NCI-H774 (cell line): ENCODE results near the gene TIMP2.
"Not testable (repeated sequence)": the region's sequence is repeated elsewhere in the genome, so short reads cannot be mapped to it uniquely, and the experiment has no call there.

Source experiments
- DNase-seq: peaks from one replicate; lab custom pipeline; 2025; lab: John Stamatoyannopoulos, UW

TIMP2 gene, protein sequence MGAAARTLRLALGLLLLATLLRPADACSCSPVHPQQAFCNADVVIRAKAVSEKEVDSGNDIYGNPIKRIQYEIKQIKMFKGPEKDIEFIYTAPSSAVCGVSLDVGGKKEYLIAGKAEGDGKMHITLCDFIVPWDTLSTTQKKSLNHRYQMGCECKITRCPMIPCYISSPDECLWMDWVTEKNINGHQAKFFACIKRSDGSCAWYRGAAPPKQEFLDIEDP

DNA sequence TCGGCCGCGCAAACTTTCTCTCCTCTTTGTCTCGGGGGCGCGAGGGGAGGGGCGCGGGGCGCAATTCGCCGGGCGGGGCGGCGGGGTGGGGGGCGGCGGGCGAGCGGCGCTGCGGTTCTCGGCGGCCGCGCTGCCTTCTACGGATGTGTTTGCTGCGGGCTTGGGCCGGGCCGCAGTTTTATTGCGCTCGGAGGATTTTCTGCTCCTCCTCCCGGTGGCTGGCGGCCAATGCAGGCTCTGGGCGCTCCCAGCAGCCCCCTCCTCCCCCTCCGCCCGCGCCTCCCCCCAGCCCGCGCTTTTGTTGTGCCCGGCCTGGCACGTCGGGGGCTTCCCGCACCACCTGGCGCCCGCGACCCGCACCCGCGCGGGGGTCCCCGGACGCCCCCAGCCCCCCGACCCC lies at the start of gene TIMP2:
TIMP2 (minus strand) TSS at position 154 of the 400 bp plus-strand sequence. CDS start 299 bp downstream, outside the sequence.
- peak; percentile 83 for DNase-seq

DNA sequence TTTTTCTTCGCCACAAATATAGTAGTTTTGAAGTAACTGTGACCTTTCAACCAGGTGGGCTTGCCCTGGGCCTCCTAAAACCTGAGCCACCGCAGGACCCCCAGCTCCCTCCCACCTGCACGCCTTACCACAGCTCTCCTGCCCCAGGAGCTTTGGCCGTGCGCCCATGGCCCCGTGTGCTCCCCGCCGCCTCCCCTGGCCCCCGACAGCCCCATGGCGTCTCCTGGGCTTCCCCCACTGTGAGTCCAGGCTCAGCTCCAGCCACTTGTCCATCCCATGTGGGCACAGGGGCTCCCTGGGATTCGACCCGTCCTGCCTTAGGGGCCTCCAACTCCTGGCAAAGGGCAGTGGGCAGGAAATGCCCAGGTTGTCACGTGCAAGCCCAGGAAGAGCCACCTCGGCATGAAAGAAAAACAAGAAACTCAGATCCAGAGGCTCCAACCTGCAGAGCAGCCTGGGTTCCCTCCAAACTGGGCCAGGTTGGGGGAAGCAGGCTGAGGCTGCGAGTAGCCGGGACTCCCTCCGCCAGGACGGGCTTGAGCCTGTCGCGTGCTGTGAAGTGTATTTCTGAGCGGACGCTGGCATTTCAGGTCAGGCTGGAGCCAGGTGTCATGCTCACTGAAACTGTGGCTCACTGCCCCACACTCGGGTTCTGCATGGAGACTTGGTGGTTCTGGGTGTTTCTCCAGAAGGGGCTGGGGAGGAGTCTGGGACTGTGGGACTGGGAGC lies 48.8 kb upstream of the TIMP2 start:
- DNase-seq, result no peak

DNA sequence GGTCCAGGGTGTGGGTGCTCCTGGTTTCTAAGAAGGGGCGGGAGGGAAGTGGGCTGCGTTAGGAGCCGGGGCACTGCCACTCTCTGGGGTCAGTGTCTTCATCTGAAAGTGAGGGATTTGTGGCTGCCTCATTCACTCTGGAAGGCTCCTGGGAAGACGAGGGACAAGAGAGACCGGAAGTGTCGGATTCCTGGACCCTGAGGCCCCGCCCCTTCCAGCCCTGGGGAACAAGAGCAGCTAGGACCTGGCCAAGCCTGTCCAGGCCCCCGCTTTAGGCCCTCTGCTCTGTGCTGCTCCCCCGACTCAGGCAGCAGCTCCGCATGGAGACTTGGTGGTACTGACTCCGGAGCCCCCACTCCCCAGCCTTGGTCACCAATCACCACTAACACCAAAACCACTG lies 48.0 kb upstream of the TIMP2 start:
- no peak for DNase-seq

DNA sequence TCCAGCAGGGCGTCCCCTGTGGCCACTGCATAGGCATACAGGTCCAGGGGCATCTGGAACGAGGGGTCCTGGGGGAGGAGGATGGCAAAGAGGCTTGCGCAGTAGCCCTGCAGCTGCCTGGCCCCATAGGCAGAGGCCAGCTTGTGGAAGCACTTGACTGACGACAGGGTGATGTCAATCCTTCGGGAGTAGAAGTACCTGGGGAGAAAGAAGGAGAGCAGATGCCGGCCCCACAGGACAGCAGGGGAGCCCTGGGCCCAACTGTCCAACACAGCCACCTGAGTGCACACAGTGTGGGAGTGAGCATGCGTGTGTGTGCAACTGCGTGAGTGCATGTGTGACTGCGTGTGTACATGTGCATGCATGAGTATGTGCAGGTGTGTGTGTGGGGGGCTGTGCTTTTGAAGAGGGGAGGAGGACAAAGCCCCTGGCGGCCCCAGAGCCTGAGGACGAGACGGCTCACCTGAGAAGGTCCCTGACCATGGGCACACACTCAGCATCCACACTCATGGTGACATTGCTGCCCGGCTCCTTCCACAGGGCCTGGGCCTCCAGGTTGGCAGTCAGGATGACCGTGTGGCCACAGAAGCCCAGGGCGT lies 47.4 kb upstream of the TIMP2 start:
- no peak for DNase-seq

DNA sequence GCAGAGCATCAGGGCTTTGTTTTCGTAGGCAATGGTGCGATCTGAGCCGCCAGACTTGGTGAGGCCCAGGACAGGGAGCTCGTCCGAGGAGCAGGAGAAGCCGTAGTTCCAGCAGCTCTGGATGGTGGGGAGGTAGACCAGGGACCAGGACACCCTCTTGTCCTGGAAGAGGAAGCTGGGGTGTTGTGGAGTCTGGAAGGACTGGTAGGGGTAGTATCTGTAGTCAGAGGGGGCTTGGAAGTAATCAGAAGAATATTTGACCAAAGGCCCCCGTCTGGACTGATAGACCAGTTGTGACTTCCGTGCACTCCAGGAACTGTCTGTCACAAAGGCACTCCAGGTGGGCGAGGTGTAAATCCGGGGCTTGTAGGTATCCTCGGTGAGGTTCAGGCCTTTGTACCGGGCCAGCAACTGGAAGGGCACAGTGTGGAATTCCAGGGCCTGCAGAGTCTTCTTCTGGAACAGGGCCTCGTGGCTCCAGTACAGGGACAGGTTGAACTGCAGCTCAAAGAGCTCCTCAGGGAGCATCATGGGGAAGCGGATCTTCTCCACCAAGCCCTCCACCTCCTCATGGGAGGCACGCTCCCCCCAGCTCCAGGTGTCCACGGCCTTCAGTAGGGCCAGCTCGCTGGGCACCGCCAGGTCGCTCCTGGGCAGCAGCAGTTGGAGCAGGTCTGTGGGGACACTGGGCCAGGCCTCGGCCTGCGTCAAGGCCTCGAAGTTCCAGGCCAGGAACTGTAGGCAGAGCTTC lies 46.7 kb upstream of the TIMP2 start:
- no peak for DNase-seq

DNA sequence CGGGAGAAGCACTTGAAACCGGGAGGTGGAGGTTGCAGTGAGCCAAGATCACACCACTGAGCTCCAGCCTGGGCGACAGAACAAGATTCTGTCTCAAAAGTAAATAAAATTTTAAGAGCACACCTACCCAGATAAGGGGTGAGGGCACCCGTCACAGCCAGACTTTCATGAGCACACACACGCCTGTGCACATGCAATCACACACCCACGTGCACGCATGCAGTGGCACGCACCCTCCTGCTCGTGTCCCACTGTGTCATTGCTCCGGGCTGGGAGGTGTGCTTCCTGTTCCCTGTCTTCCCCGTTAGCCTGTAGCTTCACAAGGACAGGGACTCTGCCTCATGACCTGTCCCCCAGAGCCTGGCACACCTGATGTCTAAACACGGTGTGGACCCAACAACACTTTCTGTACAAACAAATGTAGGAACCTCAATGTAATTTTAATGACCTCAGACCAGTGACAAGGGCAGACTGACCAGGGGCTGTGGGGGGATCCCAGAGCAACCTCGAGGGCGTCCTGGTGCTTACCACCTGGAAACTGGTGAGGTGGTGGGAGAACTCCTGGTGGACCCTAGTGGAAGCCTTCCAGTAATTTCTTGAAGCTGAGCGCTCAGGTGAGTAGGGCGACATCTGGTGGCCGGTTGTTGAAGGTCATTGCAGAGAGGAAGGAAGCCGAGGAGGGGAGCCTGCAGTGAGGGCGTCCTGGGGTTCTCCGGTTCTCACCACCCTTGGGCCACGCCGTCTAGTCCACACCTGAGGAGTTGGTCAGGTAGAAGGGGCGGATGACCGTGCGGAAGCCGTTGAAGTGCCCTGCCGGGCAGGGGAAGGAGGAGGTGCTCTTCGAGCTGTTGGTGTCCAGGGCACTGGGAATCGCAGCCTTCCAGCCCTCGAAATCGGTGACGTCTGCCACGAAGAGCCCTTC lies 45.9 kb upstream of the TIMP2 start:
- peak; percentile 56 for DNase-seq

DNA sequence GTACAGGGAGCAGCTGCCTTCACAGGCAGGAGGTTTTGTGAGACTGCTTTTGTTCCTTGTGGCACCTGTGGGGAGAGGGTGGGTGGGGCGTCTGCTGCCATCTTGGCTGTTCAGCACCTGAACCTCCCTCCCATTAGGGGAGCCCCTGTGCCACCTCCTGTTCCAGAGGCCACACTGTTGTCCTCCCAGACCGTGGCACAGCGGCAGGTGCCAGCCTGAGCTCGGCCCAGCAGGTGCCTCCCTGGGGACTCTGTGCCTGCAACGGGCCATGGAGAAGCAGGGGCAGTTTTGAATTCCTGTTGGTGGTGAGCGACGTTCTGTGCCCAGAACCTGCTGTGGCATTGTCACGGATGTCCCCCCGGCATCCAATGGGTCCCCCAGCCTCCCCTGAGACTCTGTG lies 44.7 kb upstream of the TIMP2 start:
- DNase-seq, result no peak

DNA sequence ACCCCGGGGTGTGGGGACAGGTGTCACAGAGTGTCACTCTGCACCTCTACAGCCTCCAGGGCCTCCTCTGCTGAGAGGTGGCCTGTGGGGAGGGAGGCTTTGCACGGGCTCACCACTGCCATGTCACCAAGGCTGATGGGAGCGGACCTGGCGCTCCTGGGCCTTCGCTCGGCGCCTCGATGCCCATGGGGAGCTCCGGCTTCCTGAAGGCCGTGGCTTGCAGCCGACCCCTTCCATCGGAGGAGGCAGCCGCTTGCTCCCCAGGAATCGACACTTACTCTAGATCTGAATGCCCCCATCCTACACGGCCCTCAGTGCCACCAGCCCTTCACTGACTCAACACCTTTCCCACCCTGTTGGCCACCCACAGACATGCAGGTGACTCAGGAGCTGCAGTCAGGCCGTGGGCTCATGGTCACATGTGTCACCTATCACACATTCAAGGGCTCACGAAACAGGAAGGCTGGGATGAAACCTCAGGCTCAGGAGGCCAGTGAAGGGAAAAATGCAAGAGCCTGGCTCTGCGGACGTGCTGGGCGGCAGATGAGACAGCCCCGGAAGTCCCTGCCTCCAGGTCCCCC lies 42.7 kb upstream of the TIMP2 start:
- no peak for DNase-seq

DNA sequence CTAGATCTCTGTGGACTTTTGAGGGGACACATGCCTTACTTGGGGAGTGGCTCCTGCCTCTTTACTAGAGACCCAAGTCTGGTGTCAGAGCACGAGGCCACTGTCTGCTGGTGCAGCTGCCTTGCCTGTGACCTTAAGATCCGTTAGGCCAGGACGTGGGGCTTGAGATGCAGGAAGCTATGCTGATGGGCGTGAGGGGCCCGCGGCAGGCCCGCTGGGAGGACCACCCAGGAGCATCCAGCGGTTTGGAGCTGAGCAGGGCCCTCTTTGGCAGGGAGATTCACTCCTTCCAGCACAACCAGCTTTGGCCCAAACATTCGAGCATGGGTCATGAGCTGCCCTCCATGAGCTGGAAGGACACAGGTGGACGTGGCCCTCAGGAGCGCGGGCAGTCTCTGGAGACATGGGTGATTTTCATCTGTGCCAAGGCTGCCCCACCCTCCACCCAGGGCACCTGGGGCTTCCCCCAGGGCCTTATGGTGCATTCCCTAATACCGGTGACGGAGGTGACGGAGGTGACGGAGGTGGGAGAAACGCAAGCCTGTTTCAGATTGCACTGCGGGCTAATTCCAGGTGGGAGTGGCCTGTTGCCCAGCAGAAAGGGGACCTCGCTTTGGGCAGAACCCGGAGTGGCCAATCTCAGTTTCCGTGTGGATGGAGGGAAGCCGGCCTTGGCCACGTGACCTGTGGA lies 41.9 kb upstream of the TIMP2 start:
- no peak for DNase-seq

DNA sequence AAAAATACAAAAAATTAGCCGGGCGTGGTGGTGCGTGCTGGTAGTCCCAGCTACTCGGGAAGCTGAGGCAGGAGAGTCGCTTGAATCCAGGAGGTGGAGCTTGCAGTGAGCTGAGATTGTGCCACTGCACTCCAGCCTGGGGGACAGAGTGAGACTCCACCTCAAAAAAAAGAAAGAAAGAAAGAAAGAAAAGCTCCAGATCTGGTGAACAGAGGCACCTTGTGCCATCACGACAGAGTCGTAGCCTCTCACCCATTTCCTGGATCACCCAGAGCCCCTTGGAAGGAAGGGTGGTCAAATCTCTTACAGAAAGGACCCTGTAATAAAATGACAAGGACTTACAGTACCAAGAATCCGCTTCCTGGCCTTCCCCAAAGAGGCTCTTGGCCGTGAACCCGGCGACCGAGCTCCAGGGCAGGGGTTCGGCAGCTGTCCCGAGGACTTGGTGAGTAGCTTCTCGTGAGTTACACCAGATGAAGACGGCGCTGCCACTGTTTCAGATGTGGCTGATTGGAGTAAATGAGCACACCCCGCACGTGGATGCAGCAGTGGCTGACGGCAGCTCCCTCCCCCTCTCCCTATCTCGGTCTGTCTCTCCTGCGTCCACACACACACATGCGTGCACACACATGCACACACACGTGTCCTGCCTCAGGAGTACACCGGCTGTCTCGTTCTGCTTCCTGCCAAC lies 41.1 kb upstream of the TIMP2 start:
- DNase-seq, result no peak

DNA sequence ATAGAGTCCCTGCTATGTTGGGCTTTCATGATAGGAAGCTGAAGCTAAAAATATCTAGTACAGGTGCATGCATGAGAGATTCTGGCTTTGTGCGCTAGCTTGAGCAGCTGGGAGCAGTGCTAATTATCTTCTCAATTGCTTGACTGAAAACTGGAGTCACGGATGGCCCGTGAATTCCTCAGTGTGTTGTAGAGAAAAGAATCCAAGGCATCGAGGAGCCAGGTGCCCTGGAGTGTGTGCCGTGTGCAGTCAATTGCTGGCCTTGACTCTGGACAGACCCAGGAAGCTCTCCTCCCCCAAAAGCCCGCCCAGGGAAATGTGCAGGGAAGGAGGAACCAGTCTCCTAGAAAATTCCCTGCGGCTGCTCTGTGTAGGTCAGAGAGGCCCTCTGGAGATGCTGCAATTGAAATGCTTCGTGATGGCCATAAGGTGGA lies 40.3 kb upstream of the TIMP2 start:
- peak; percentile 71 for DNase-seq

DNA sequence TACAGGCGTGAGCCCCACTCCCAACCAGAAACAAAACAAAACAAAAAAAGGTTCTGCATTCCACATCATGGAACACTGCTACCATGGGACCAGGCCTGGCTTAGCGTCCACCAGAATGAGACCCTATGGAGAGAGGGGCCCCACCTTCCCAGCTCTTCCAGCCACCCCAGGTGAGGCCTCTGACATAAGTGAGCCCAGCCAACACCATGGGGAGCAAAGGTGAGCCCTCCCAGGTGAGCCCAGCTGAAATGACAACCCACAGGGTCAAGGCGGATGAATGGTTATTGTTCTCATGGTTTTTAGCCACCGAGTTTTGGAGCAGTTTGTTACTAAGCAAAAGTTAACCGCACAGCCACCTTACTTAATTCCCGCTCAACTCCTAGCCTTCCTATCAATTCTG lies 38.2 kb upstream of the TIMP2 start:
- DNase-seq, result no peak

DNA sequence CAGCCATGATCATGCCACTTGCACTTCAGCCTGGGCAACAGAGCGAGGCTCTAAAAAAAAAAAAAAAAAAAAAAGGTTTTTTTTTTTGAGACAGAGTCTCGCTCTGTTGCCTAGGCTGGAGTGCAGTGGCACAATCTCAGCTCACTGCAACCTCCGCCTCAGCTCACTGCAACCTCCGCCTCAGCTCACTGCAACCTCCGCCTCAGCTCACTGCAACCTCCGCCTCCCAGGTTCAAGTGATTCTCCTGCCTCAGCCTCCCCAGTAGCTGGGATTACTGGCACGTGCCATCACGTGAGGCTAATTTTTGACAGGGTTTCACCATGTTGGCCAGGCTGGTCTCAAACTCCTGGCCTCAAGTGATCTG lies 37.8 kb upstream of the TIMP2 start:
- DNase-seq, result not testable (repeated sequence)

DNA sequence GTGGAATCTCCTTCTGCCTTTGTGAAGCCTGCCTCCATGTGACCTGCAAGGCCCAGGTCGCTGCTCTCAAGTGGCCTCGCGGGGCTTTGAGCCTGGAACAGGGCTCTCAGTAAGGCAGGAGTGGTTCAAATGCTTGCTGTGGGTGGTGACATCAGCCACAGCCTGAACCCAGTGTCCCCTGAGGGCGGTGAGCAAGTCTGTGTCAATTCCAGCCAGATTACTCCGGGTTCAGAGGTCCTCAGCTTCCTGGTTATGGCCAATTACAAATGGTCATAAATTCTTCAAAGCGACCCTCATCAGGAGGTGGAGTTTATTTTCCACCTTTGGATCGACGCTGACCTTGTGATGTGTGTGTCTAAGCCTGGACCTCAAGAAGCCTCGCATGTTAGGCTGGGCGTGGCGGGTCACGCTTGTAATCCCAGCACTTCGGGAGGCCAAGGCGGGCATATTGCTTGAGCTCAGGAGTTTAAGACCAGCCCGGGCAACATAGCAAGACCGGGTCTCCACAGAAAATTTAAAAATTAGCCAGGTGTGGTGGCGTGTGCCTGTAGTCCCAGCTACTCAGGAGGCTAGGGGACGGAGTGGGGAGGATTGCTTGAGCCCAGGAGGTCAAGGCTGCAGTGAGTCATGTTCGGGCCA lies 37.3 kb upstream of the TIMP2 start:
- DNase-seq, result no peak

DNA sequence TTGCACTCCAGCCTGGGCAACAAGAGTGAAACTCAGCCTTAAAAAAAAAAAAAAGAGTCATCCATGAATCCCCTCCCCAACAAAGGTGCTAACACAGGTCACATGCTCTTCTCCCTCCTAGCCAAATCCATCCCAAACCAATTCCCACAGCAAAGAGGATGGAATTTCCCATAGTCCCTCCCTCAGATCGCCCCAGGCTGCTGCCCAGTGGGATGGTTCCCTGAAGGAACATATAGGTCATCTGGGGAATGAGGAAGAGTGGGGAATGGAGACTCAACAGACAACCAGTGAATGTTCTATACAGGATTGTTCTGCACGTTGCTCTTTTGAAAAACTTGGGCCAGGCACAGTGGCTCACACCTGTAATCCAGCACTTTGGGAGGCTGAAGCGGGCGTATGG lies 36.4 kb upstream of the TIMP2 start:
- no peak for DNase-seq

DNA sequence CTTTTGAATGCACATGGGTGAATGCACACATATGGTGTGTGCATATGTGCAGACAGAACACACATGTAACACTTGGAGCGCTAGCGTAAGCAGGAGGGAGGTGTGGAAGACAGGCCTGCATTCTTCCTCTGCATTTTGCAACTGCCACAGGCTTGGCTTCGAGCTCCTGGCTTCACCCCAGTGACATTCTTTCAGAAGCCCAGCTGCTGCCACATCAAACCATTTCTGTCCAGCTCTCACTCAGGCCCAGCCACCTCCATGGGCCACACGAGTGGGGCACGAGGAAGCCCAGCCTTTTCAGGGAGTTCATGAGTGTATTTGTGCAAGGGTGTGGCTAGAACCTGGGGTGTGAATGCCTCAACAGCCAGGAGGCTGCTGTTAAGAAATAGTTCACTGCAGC lies 35.7 kb upstream of the TIMP2 start:
- DNase-seq, result no peak

DNA sequence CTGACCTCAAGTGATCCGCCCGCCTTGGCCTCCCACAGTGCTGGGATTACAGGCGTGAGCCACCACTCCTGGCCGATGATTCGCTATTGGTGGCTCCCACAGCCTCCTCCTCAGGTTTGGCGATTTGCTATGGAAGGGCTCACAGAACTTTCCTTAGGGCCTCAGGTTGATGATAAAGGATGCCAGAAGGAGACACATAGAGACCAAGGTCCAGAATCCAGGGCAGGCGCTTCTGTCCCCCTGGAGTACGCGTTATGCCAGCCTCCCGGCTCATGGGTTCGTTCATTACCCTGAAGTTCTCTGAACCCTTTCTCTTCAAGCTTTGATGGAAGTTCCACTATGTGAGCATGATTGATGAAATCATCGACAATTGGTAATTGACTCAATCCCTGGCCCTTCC lies 34.6 kb upstream of the TIMP2 start:
- DNase-seq, result no peak

DNA sequence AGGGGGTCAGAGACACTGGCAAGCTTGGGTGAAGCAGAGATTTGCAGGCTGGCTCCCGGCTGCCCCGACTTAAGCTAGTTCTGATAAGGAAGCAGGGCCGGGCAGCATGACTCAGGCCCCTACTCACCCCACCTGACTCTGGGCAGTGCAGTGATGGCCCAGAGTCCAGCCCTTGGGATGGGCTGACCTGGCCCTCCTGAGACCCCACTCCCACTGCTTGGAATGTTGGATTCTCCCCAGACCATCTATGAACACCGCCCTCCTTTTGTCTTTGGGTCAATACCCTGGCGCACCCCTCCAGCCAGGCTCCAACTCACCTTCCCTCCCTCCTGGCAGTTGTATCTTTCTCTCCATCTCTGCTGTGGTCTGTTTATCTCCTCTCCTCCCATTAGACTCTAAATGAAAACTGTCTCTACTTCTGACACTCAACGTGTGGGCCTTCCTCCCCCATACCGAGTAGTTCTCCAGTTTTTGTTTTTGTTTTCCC lies 33.5 kb upstream of the TIMP2 start:
- DNase-seq, result no peak

DNA sequence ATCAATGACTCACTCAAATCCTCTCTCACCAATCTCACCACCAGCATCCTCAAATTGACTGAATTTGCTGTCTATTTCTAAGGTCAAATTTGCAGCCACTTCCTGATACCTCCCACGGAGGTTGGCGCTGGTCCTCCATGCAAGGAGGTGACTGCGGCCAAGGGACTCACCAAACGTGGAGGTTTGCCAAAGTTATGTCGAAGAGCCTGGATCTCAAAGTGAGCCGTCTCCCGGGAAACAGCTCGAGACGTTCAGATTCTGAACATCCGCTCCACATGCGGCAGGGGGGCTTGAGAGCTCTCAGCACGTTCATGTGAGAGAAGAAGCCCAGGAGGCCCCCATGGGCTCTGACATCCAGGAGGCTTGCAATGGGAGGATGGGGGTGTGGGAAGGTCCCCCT lies 31.9 kb upstream of the TIMP2 start:
- DNase-seq, result no peak
